DND-41 (cell line): Measurements from ENCODE around the gene PUM1.

ENCODE experiments used
- ATAC-seq: fragments of 200-7000 bp; cut with Tn5 transposase; 3 replicates; pipeline ENCODE4 v1.9.1; 2021; ENCODE audit warnings: low read depth; ENCODE audit not compliant: insufficient read depth
- DNase-seq: peaks from one replicate; pipeline ENCODE4 v3.0.0-alpha.2; 2020
- H2AFZ ChIP-seq: 2 replicates; pipeline ENCODE4 v1.6.0; 2012; ENCODE audit warnings: low read depth, low read length
- H3K27ac ChIP-seq: 2 replicates; pipeline ENCODE4 v1.5.1; 2012; ENCODE audit warnings: low read length, inconsistent platforms
- H3K27me3 ChIP-seq: fragments of 200-600 bp; sonication (generic); 2 replicates; pipeline ENCODE4 v1.6.0; 2012; ENCODE audit warnings: low read length, mild to moderate bottlenecking, inconsistent platforms; ENCODE audit not compliant: insufficient read depth, poor library complexity
- H3K36me3 ChIP-seq: 2 replicates; pipeline ENCODE4 v1.5.1; 2012; ENCODE audit warnings: low read length, inconsistent platforms; ENCODE audit not compliant: insufficient read depth
- H3K4me1 ChIP-seq: 2 replicates; pipeline ENCODE4 v1.5.1; 2012; ENCODE audit warnings: mild to moderate bottlenecking, low read length; ENCODE audit not compliant: insufficient read depth
- H3K4me2 ChIP-seq: 2 replicates; pipeline ENCODE4 v1.6.0; 2012; ENCODE audit warnings: mild to moderate bottlenecking, moderate library complexity, low read length, inconsistent platforms; ENCODE audit not compliant: insufficient read depth
- H3K4me3 ChIP-seq, 2 experiments: fragments of 200-600 bp in 1 of 2; shearing (Covaris generic) in 1 of 2; 2 replicates each; pipeline ENCODE4 v1.5.1; 2012 to 2016; ENCODE audit warnings: inconsistent platforms in 2 of 2, low read length in 2 of 2, mild to moderate bottlenecking in 2 of 2, low read depth in 1 of 2, moderate library complexity in 1 of 2
- H3K79me2 ChIP-seq: 2 replicates; pipeline ENCODE4 v1.6.0; 2012; ENCODE audit warnings: low read length, inconsistent platforms; ENCODE audit not compliant: insufficient read depth
- H3K9ac ChIP-seq: 2 replicates; pipeline ENCODE4 v1.6.0; 2012; ENCODE audit warnings: low read depth, mild to moderate bottlenecking, inconsistent platforms, low read length, moderate library complexity
- H3K9me3 ChIP-seq: 2 replicates; pipeline ENCODE4 v1.5.1; 2012; ENCODE audit warnings: low read length, moderate library complexity, mild to moderate bottlenecking, inconsistent platforms; ENCODE audit not compliant: insufficient read depth, severe bottlenecking
- H4K20me1 ChIP-seq: 2 replicates; pipeline ENCODE4 v1.6.0; 2012; ENCODE audit warnings: low read length; ENCODE audit not compliant: insufficient read depth
- EZH2 ChIP-seq: IDR thresholded peaks from 3 replicates; pipeline ENCODE4 v1.6.1; 2012; ENCODE audit warnings: borderline replicate concordance, low read depth, mild to moderate bottlenecking, moderate library complexity, low read length, inconsistent platforms; ENCODE audit not compliant: severe bottlenecking
- TF ChIP-seq, protein P1 (sequence below): IDR thresholded peaks from 2 replicates; pipeline ENCODE4 v1.5.1; 2012; ENCODE audit warnings: borderline replicate concordance, low read length, moderate library complexity, mild to moderate bottlenecking; ENCODE audit not compliant: poor library complexity, severe bottlenecking; ENCODE audit errors: extremely low read depth

The PUM1 gene

GRCh38 chr1:30891227-30891552 lies 174.3 kb downstream of the PUM1 start:
- Histone ChIP-seq H3K9ac (no peak overlapping the region), H3K4me2 (no peak overlapping the region), H3K79me2 (no peaks in the 10 kb centered on the region), H3K4me1 (no peaks in the 10 kb centered on the region), H3K27me3 (peaks cover 6% of the 10 kb centered on the region), H3K4me3 (no peak overlapping the region), H4K20me1 (0 out of 2 replicates have a peak, but pooled peaks cover 5% of the 10 kb centered on the region), H3K9me3 (no peaks in the 10 kb centered on the region), H3K27ac (no peak overlapping the region), H3K36me3 (no peaks in the 10 kb centered on the region), H2AFZ (no peak overlapping the region)
- no peak for ATAC-seq
- TF ChIP-seq, protein P1, sequence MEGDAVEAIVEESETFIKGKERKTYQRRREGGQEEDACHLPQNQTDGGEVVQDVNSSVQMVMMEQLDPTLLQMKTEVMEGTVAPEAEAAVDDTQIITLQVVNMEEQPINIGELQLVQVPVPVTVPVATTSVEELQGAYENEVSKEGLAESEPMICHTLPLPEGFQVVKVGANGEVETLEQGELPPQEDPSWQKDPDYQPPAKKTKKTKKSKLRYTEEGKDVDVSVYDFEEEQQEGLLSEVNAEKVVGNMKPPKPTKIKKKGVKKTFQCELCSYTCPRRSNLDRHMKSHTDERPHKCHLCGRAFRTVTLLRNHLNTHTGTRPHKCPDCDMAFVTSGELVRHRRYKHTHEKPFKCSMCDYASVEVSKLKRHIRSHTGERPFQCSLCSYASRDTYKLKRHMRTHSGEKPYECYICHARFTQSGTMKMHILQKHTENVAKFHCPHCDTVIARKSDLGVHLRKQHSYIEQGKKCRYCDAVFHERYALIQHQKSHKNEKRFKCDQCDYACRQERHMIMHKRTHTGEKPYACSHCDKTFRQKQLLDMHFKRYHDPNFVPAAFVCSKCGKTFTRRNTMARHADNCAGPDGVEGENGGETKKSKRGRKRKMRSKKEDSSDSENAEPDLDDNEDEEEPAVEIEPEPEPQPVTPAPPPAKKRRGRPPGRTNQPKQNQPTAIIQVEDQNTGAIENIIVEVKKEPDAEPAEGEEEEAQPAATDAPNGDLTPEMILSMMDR = no peak
- no peak for TF ChIP-seq EZH2
- DNase-seq = no peak

- no peaks in the 10 kb centered on the region for H3K4me1 ChIP-seq
Observed at GRCh38 chr1:30890502-30891226, 174.9 kb downstream of the PUM1 start.

GRCh38 chr1:30889511-30889910 lies 176.0 kb downstream of the PUM1 start:
- TF ChIP-seq, protein P1 = no peak
- TF ChIP-seq EZH2 = no peak
- no peak overlapping the region for H2AFZ ChIP-seq

More at GRCh38 chr1:30890502-30891226, 174.9 kb downstream of the PUM1 start:
- H3K4me2 ChIP-seq = no peak overlapping the region
- no peak overlapping the region for H2AFZ ChIP-seq
- H3K36me3 ChIP-seq = no peaks in the 10 kb centered on the region
- peaks cover 3% of the 10 kb centered on the region for H3K27me3 ChIP-seq
- no peak overlapping the region for H3K27ac ChIP-seq
- DNase-seq (no peak), ATAC-seq (no peak)
- no peak overlapping the region for H3K4me3 ChIP-seq
- TF ChIP-seq, protein P1 = no peak
- TF ChIP-seq EZH2 = no peak
- H3K9me3 ChIP-seq = no peaks in the 10 kb centered on the region
- no peaks in the 10 kb centered on the region for H3K79me2 ChIP-seq
- 0 out of 2 replicates have a peak, but pooled peaks cover 5% of the 10 kb centered on the region for H4K20me1 ChIP-seq
- no peak overlapping the region for H3K9ac ChIP-seq

More at GRCh38 chr1:30889511-30889910, 176.0 kb downstream of the PUM1 start:
- no peak overlapping the region for H3K9ac ChIP-seq
- no peak overlapping the region for H3K4me3 ChIP-seq
- H3K4me2 ChIP-seq = no peak overlapping the region
- no peaks in the 10 kb centered on the region for H3K4me1 ChIP-seq
- DNase-seq (no peak), ATAC-seq (no peak)
- H3K27me3 ChIP-seq = peaks cover 1% of the 10 kb centered on the region
- no peaks in the 10 kb centered on the region for H3K79me2 ChIP-seq
- no peaks in the 10 kb centered on the region for H3K36me3 ChIP-seq
- H3K27ac ChIP-seq = no peak overlapping the region
- 0 out of 2 replicates have a peak, but pooled peaks cover 5% of the 10 kb centered on the region for H4K20me1 ChIP-seq
- no peaks in the 10 kb centered on the region for H3K9me3 ChIP-seq
